CD8-positive, alpha-beta memory T cell (primary cell): Measurements from ENCODE around the gene ARHGAP44. TPM values are rescaled to one million over a fixed set of nuclear protein-coding genes. Genes with fewer than 3 reads are reported as not detected.

Experiments used
- CTCF ChIA-PET: fragments of 350-600 bp; sonication (Branson Sonifier 250); formaldehyde crosslinking; loops from one replicate; lab custom pipeline; 2021; ENCODE audit warnings: antibody characterized with exemption; lab: Charles Lee
- POLR2A ChIA-PET: fragments of 350-600 bp; sonication (Branson Sonifier 250); formaldehyde crosslinking; loops from one replicate; lab custom pipeline; 2021; ENCODE audit warnings: antibody characterized with exemption; lab: Charles Lee
- DNase-seq, 5 donors: peaks; one replicate each; pipeline versions ENCODE4 v3.0.0 to v3.0.0-alpha.2; 2020 to 2022; ENCODE audit warnings: mixed read lengths in 1 of 5
- H3K27ac ChIP-seq: one replicate; pipeline ENCODE4 v1.7.0; 2013; ENCODE audit warnings: low read depth, mild to moderate bottlenecking, low read length, moderate library complexity
- H3K27me3 ChIP-seq: 2 replicates; pipeline ENCODE4 v1.7.0; 2013; ENCODE audit warnings: low read length, mild to moderate bottlenecking; ENCODE audit not compliant: insufficient read depth, poor library complexity, severe bottlenecking
- H3K36me3 ChIP-seq: 2 replicates; pipeline ENCODE4 v1.7.0; 2013; ENCODE audit warnings: mild to moderate bottlenecking, low read length, moderate library complexity; ENCODE audit not compliant: insufficient read depth
- H3K4me1 ChIP-seq: 2 replicates; pipeline ENCODE4 v1.7.0; 2013; ENCODE audit warnings: mild to moderate bottlenecking, low read length, moderate library complexity; ENCODE audit not compliant: insufficient read depth
- H3K4me3 ChIP-seq: 2 replicates; pipeline ENCODE4 v1.7.0; 2013; ENCODE audit warnings: mild to moderate bottlenecking, low read length
- H3K9me3 ChIP-seq: 2 replicates; pipeline ENCODE4 v1.7.0; 2013; ENCODE audit warnings: mild to moderate bottlenecking, low read length
- H3K27ac Mint-ChIP-seq, 8 donors: one replicate each; pipeline ENCODE4 v1.8.0; 2020 to 2021; ENCODE audit warnings: mixed read lengths in 8 of 8, mild to moderate bottlenecking in 6 of 8, inconsistent platforms in 3 of 8, moderate library complexity in 3 of 8
- H3K27me3 Mint-ChIP-seq, 2 donors: one replicate each; pipeline ENCODE4 v1.8.0; 2020 to 2021; ENCODE audit warnings: mixed read lengths in 2 of 2, mild to moderate bottlenecking in 1 of 2, moderate library complexity in 1 of 2
- H3K36me3 Mint-ChIP-seq, 3 donors: one replicate each; pipeline ENCODE4 v1.8.0; 2020 to 2021; ENCODE audit warnings: mixed read lengths in 3 of 3, inconsistent platforms in 1 of 3, mild to moderate bottlenecking in 1 of 3
- H3K4me1 Mint-ChIP-seq, 3 donors: one replicate each; pipeline ENCODE4 v1.8.0; 2020 to 2021; ENCODE audit warnings: mixed read lengths in 3 of 3, inconsistent platforms in 1 of 3, mild to moderate bottlenecking in 1 of 3
- H3K4me3 Mint-ChIP-seq, 7 donors: one replicate each; pipeline ENCODE4 v1.8.0; 2020 to 2021; ENCODE audit warnings: mixed read lengths in 7 of 7, mild to moderate bottlenecking in 6 of 7, moderate library complexity in 4 of 7, inconsistent platforms in 2 of 7
- H3K9me3 Mint-ChIP-seq, 5 donors: one replicate each; pipeline ENCODE4 v1.8.0; 2020 to 2022; ENCODE audit warnings: mixed read lengths in 5 of 5, mild to moderate bottlenecking in 3 of 5, moderate library complexity in 2 of 5, inconsistent platforms in 1 of 5
- polyA plus RNA-seq: library from polyadenylated mRNA; unstranded; fragments of 300-500 nt; fragmentation: Illumina TruSeq; gene quantifications from one replicate; pipeline ENCODE4 v1.2.3, GENCODE V29; 2021
- total RNA-seq, 2 experiments: library from RNA; stranded (reverse); gene quantifications; one replicate each; pipeline ENCODE4 v1.2.3, GENCODE V29; 2021

The ARHGAP44 gene
- total and polyA plus RNA-seq, 3 experiments from 2014 or later: not detected

- no peak overlapping the region for H3K4me3 ChIP-seq
- no peaks in the 10 kb centered on the region for H3K36me3 ChIP-seq
- H3K9me3 ChIP-seq: no peaks in the 10 kb centered on the region
- ChIA-PET POLR2A (no interaction called here), CTCF (no interaction called here)
- H3K4me3 Mint-ChIP-seq: no peak overlapping the region
- H3K27me3 Mint-ChIP-seq: peaks cover 3% of the 10 kb centered on the region in 2 donors
- H3K36me3 Mint-ChIP-seq: no peaks in the 10 kb centered on the region
- no peak overlapping the region for H3K27ac Mint-ChIP-seq
- H3K9me3 Mint-ChIP-seq: no peaks in the 10 kb centered on the region
- no peak overlapping the region for H3K27ac ChIP-seq
- no peaks in the 10 kb centered on the region for H3K27me3 ChIP-seq
- H3K4me1 ChIP-seq: no peaks in the 10 kb centered on the region
- no peaks in the 10 kb centered on the region for H3K4me1 Mint-ChIP-seq
- no peak for DNase-seq
Measured at GRCh38 chr17:12927541-12928425, 138.5 kb downstream of the ARHGAP44 start.

DNA sequence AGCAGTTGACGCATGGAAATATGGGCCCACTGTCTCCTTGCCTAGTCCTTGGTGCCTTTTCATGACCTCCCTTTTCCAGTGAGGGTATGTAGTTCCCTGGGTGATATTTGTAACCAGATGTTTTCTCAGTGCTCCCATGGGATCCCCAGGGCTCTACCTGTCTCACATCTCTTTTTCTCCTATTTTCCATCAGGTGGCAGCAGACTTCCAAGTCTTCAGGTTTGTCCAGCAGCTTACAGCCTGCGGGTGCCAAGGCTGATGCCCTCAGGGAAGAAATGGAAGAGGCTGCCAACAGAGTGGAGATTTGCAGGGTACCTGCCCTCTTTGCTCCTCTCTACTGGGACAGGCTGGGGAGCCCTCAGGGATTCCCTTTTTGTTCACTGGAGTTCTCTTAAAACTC is 139.4 kb downstream of the ARHGAP44 start:
- DNase-seq: no peak
- Histone ChIP-seq H3K27ac (no peak overlapping the region), H3K4me3 (no peak overlapping the region), H3K36me3 (no peaks in the 10 kb centered on the region), H3K4me1 (no peaks in the 10 kb centered on the region), H3K27me3 (no peaks in the 10 kb centered on the region), H3K9me3 (no peaks in the 10 kb centered on the region)
- H3K36me3 Mint-ChIP-seq: no peaks in the 10 kb centered on the region
- no peak overlapping the region for H3K27ac Mint-ChIP-seq
- no peaks in the 10 kb centered on the region for H3K9me3 Mint-ChIP-seq
- H3K4me1 Mint-ChIP-seq: no peaks in the 10 kb centered on the region
- POLR2A ChIA-PET: no interaction called here
- peaks cover 3 to 10% of the 10 kb centered on the region in 2 donors for H3K27me3 Mint-ChIP-seq
- H3K4me3 Mint-ChIP-seq: no peak overlapping the region
- CTCF ChIA-PET: no interaction called here

DNA sequence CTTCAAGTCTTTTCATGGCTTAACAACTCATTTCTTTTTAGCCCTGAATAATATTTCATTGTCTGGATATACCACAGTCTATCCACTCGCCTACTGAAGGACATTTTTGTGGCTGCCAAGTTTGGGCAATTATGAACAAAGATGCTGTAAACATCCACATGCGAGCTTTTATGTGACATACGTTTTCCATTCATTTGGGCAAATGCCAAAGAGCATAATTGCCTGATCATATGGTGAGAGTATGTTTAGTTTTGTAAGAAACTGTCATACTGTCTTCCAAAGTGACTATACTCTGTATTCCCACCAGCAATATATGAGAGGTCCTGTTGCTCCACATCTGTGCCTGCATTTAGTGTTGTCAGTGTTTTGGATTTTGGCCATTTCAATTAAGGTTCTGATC is 147.2 kb downstream of the ARHGAP44 start:
- peaks cover 5 to 26% of the 10 kb centered on the region in 2 donors for H3K27me3 Mint-ChIP-seq
- H3K4me1 Mint-ChIP-seq: no peaks in the 10 kb centered on the region

GRCh38 chr17:12940699-12941098 is 151.4 kb downstream of the ARHGAP44 start:
- Histone ChIP-seq H3K36me3 (no peaks in the 10 kb centered on the region), H3K27ac (no peak overlapping the region), H3K27me3 (no peaks in the 10 kb centered on the region), H3K4me1 (no peaks in the 10 kb centered on the region), H3K9me3 (no peaks in the 10 kb centered on the region), H3K4me3 (no peak overlapping the region)
- H3K27me3 Mint-ChIP-seq: peaks cover 5 to 10% of the 10 kb centered on the region in 2 donors
- H3K9me3 Mint-ChIP-seq: peaks cover 0 to 2% (median 0%) of the 10 kb centered on the region in 5 donors
- no peaks in the 10 kb centered on the region for H3K36me3 Mint-ChIP-seq
- no peak for DNase-seq
- H3K27ac Mint-ChIP-seq: no peak overlapping the region
- no peaks in the 10 kb centered on the region for H3K4me1 Mint-ChIP-seq
- ChIA-PET POLR2A (no interaction called here), CTCF (no interaction called here)
- no peak overlapping the region for H3K4me3 Mint-ChIP-seq

More for the DNA sequence above, 147.2 kb downstream of the ARHGAP44 start:
- Mint-ChIP-seq H3K9me3 (peaks cover 0 to 2% (median 0%) of the 10 kb centered on the region in 5 donors), H3K36me3 (no peaks in the 10 kb centered on the region), H3K27ac (no peak overlapping the region), H3K4me3 (no peak overlapping the region)
- ChIA-PET POLR2A (no interaction called here), CTCF (no interaction called here)
- H3K4me3 ChIP-seq: no peak overlapping the region
- no peak for DNase-seq
- no peaks in the 10 kb centered on the region for H3K4me1 ChIP-seq
- no peaks in the 10 kb centered on the region for H3K36me3 ChIP-seq
- no peaks in the 10 kb centered on the region for H3K9me3 ChIP-seq
- H3K27me3 ChIP-seq: no peaks in the 10 kb centered on the region
- no peak overlapping the region for H3K27ac ChIP-seq

GRCh38 chr17:12947047-12947446 is 157.7 kb downstream of the ARHGAP44 start:
- no peaks in the 10 kb centered on the region for H3K27me3 ChIP-seq
- Mint-ChIP-seq H3K36me3 (no peaks in the 10 kb centered on the region), H3K4me1 (no peaks in the 10 kb centered on the region), H3K27me3 (peaks cover 7 to 9% of the 10 kb centered on the region in 2 donors), H3K4me3 (no peak overlapping the region), H3K27ac (no peak overlapping the region), H3K9me3 (no peaks in the 10 kb centered on the region)
- H3K36me3 ChIP-seq: no peaks in the 10 kb centered on the region
- no peaks in the 10 kb centered on the region for H3K9me3 ChIP-seq
- POLR2A ChIA-PET: no interaction called here
- no peaks in the 10 kb centered on the region for H3K4me1 ChIP-seq
- no peak overlapping the region for H3K4me3 ChIP-seq
- H3K27ac ChIP-seq: no peak overlapping the region
- no peak for DNase-seq
- CTCF ChIA-PET: no interaction called here

DNA sequence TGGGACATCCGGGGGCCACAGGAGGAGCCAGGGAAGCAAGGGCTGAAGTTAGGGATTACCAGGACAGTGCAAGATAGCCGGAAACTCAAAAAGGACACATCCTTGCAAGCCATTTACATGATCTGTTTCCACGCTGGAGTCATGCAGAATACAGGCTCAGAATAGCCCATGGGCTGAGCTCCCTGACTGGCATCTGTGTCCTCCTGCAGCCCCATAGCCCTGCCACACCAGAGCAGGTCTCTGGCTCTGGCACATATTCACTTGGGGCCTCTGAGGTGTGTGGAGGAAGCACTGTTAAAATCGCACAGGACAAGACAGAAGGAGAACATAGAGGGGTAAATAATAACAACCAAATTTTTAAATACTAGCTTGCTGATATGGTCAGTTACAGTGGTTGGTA is 162.7 kb downstream of the ARHGAP44 start:
- H3K4me1 Mint-ChIP-seq: no peaks in the 10 kb centered on the region
- POLR2A ChIA-PET: no interaction called here
- Histone ChIP-seq H3K27ac (no peak overlapping the region), H3K4me1 (no peaks in the 10 kb centered on the region), H3K27me3 (no peaks in the 10 kb centered on the region), H3K4me3 (no peak overlapping the region), H3K36me3 (no peaks in the 10 kb centered on the region), H3K9me3 (no peaks in the 10 kb centered on the region)
- no peak for DNase-seq
- peaks cover 0 to 4% (median 1%) of the 10 kb centered on the region in 5 donors for H3K9me3 Mint-ChIP-seq
- no peak overlapping the region for H3K27ac Mint-ChIP-seq
- CTCF ChIA-PET: no interaction called here
- H3K36me3 Mint-ChIP-seq: no peaks in the 10 kb centered on the region
- H3K4me3 Mint-ChIP-seq: no peak overlapping the region
- H3K27me3 Mint-ChIP-seq: peaks cover under 1 to 8% of the 10 kb centered on the region in 2 donors

DNA sequence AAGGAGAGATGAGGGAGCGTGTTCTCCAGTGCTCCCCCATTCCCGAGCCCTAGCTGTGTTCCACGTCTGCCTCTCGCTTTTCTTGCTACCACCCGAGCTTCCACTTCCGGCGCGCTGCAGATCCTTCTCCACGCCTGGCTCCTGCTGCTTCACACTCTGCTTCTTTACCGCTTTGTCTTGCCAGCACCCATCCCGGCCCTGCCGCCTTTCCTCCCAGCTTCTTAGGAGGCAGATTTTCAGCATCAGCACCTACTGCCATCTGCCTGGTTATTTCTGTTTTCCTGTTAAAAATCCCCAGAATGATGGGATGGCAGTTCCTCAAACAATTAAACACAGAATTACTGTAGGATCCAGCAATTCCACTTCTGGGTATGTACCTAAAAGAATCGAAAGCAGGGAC is 163.9 kb downstream of the ARHGAP44 start:
- H3K4me3 Mint-ChIP-seq: no peak overlapping the region
- Histone ChIP-seq H3K4me1 (no peaks in the 10 kb centered on the region), H3K36me3 (no peaks in the 10 kb centered on the region), H3K4me3 (no peak overlapping the region), H3K9me3 (no peaks in the 10 kb centered on the region), H3K27me3 (no peaks in the 10 kb centered on the region), H3K27ac (no peak overlapping the region)
- H3K27ac Mint-ChIP-seq: no peak overlapping the region
- no peak for DNase-seq
- H3K27me3 Mint-ChIP-seq: peaks cover 0 to 8% of the 10 kb centered on the region in 2 donors
- H3K4me1 Mint-ChIP-seq: no peaks in the 10 kb centered on the region
- CTCF ChIA-PET: no interaction called here
- H3K36me3 Mint-ChIP-seq: no peaks in the 10 kb centered on the region
- POLR2A ChIA-PET: no interaction called here
- peaks cover 3 to 7% (median 4%) of the 10 kb centered on the region in 5 donors for H3K9me3 Mint-ChIP-seq

DNA sequence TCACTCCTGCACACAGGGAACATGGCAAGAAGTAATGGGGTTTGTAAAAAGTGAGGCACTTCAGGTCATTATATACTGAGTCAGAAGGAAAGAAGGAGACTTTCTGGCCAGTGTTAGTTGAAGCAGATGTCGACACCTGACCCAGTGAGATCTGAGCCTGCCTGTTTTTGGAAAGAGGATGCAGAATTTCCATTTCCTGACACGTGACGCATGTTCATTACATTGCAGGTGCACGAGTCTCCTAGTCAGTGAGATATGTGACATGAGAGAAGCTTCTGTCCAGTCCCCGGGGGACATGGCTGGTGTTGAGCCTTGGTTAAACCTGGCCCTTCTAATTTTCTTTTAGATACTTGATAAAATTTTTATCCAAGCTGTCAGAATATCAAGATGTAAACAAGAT is 166.2 kb downstream of the ARHGAP44 start:
- H3K27me3 Mint-ChIP-seq: peaks cover 0 to 6% of the 10 kb centered on the region in 2 donors
- no peak overlapping the region for H3K27ac ChIP-seq

More for the DNA sequence above, 166.2 kb downstream of the ARHGAP44 start:
- peaks cover 3 to 9% (median 6%) of the 10 kb centered on the region in 5 donors for H3K9me3 Mint-ChIP-seq
- ChIA-PET CTCF (no interaction called here), POLR2A (no interaction called here)
- Histone ChIP-seq H3K4me1 (no peaks in the 10 kb centered on the region), H3K4me3 (no peak overlapping the region), H3K36me3 (no peaks in the 10 kb centered on the region), H3K27me3 (no peaks in the 10 kb centered on the region), H3K9me3 (no peaks in the 10 kb centered on the region)
- no peaks in the 10 kb centered on the region for H3K4me1 Mint-ChIP-seq
- H3K36me3 Mint-ChIP-seq: no peaks in the 10 kb centered on the region
- no peak overlapping the region for H3K27ac Mint-ChIP-seq
- no peak for DNase-seq
- H3K4me3 Mint-ChIP-seq: no peak overlapping the region
